HL-60 (cell line): ENCODE data around the gene RHBDL1.

ENCODE experiments used
- DNase-seq, 2 experiments: peaks; one replicate each; pipeline ENCODE4 v3.0.0-alpha.2; 2010 to 2020; ENCODE audit warnings: low read depth in 1 of 2, low spot score in 1 of 2
- H3K27ac ChIP-seq: fragments of 250-450 bp; sonication (Bioruptor Pico); replicated peaks from 2 replicates; pipeline ENCODE4 v1.5.1; 2020; ENCODE audit warnings: mild to moderate bottlenecking, moderate library complexity
- H3K27me3 ChIP-seq: fragments of 250-450 bp; sonication (Bioruptor Pico); 2 replicates; pipeline ENCODE4 v1.5.1; 2021; ENCODE audit warnings: mild to moderate bottlenecking, moderate library complexity; ENCODE audit not compliant: insufficient read depth, poor library complexity, severe bottlenecking
- H3K4me3 ChIP-seq: replicated peaks from 2 replicates; pipeline ENCODE4 v1.5.1; 2011; ENCODE audit warnings: mild to moderate bottlenecking, control low read depth, low read length; ENCODE audit not compliant: insufficient read depth
- GABPA ChIP-seq: IDR thresholded peaks from 2 replicates; pipeline ENCODE4 v1.6.1; 2012; ENCODE audit warnings: low read depth
- POLR2AphosphoS5 ChIP-seq: IDR thresholded peaks from 2 replicates; pipeline ENCODE4 v1.6.1; 2012; ENCODE audit warnings: low read depth
- SPI1 ChIP-seq: IDR thresholded peaks from 2 replicates; pipeline ENCODE4 v1.6.1; 2012; ENCODE audit warnings: low read depth, mild to moderate bottlenecking, borderline replicate concordance
- TF ChIP-seq, protein P1 (sequence below): IDR thresholded peaks from 2 replicates; pipeline ENCODE4 v1.6.1; 2012; ENCODE audit warnings: low read depth; ENCODE audit not compliant: insufficient replicate concordance
- TF ChIP-seq, protein P2 (sequence below): IDR thresholded peaks from one replicate; pipeline ENCODE4 v1.5.1; 2011; ENCODE audit warnings: low read length, control low read depth, inconsistent platforms; ENCODE audit not compliant: insufficient read depth

Gene RHBDL1

DNA sequence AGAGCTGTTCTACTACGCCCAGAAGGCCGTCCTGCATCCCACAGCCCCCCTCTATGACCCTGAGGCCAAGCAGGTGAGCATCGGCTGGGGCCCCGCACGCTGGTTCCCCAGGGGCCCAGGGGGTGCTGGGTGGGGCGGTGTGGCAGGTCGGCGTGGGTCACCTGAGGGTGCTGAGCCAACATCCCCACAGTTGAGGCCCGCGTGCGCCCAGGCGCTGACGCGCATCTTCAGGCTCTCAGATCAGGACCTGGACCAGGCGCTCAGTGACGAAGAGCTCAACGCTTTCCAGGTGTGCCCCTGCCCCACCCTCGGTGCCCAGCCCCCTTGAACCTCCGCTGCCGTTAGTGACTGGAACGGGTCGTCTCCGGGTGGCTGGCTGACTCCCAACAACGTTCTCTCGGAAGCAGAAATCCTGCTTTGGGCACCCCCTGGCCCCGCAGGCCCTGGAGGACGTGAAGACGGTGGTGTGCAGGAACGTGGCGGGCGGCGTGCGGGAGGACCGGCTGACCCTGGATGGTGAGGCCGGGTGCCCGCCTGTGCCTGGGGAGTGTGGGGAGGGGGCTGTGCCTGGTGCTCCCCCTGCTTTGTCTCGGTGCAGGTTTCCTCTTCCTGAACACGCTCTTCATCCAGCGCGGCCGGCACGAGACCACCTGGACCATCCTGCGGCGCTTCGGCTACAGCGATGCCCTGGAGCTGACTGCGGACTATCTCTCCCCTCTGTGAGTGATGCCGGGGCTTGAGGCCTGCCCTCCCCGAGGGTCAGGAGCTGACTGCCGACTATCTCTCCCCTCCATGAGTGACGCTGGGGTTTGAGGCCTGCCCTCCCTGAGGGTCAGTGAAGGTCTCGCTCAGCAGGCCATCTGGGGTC, 4.8 kb upstream of the RHBDL1 start:
- Histone ChIP-seq H3K4me3 (no peak overlapping the region), H3K27me3 (no peaks in the 10 kb centered on the region), H3K27ac (no peak overlapping the region)
- no peak for DNase-seq
- TF ChIP-seq POLR2AphosphoS5 = no peak
- TF ChIP-seq GABPA = no peak
- TF ChIP-seq, protein P1, sequence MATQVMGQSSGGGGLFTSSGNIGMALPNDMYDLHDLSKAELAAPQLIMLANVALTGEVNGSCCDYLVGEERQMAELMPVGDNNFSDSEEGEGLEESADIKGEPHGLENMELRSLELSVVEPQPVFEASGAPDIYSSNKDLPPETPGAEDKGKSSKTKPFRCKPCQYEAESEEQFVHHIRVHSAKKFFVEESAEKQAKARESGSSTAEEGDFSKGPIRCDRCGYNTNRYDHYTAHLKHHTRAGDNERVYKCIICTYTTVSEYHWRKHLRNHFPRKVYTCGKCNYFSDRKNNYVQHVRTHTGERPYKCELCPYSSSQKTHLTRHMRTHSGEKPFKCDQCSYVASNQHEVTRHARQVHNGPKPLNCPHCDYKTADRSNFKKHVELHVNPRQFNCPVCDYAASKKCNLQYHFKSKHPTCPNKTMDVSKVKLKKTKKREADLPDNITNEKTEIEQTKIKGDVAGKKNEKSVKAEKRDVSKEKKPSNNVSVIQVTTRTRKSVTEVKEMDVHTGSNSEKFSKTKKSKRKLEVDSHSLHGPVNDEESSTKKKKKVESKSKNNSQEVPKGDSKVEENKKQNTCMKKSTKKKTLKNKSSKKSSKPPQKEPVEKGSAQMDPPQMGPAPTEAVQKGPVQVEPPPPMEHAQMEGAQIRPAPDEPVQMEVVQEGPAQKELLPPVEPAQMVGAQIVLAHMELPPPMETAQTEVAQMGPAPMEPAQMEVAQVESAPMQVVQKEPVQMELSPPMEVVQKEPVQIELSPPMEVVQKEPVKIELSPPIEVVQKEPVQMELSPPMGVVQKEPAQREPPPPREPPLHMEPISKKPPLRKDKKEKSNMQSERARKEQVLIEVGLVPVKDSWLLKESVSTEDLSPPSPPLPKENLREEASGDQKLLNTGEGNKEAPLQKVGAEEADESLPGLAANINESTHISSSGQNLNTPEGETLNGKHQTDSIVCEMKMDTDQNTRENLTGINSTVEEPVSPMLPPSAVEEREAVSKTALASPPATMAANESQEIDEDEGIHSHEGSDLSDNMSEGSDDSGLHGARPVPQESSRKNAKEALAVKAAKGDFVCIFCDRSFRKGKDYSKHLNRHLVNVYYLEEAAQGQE = no peak
- TF ChIP-seq, protein P2, sequence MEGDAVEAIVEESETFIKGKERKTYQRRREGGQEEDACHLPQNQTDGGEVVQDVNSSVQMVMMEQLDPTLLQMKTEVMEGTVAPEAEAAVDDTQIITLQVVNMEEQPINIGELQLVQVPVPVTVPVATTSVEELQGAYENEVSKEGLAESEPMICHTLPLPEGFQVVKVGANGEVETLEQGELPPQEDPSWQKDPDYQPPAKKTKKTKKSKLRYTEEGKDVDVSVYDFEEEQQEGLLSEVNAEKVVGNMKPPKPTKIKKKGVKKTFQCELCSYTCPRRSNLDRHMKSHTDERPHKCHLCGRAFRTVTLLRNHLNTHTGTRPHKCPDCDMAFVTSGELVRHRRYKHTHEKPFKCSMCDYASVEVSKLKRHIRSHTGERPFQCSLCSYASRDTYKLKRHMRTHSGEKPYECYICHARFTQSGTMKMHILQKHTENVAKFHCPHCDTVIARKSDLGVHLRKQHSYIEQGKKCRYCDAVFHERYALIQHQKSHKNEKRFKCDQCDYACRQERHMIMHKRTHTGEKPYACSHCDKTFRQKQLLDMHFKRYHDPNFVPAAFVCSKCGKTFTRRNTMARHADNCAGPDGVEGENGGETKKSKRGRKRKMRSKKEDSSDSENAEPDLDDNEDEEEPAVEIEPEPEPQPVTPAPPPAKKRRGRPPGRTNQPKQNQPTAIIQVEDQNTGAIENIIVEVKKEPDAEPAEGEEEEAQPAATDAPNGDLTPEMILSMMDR = no peak
- no peak for TF ChIP-seq SPI1

DNA sequence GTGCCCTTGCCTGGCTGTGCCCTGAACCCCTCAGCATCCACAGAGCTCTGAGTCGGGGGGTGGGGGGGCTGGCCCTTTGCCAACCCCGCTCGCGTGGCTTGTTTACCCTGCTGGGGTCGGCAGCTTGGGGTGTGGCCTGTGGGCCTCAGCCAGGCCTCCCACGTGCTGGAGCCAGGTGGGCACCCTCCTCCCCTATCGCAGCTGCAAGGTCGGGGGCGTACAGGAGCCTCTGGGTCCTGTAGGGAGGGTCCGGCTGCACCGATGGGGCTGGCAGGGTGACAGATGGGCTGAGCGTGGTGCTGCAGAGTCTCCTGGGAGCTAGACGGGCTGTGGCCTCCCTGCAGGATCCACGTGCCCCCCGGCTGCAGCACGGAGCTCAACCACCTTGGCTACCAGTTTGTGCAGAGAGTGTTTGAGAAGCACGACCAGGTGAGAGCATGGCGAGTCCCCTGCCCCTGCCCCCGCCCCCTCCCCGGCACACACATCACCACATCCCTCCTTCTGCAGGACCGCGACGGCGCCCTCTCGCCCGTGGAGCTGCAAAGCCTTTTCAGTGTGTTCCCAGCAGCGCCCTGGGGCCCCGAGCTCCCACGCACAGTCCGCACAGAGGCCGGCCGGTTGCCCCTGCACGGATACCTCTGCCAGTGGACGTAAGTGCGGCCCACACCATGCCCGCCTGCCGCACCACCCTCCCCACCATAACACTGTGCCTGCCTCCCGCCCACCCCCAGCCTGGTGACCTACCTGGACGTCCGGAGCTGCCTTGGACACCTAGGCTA, 3.9 kb upstream of the RHBDL1 start:
- DNase-seq = no peak
- H3K4me3 ChIP-seq = no peak overlapping the region
- no peak for TF ChIP-seq SPI1
- TF ChIP-seq, protein P1 = no peak
- TF ChIP-seq, protein P2 = no peak
- H3K27me3 ChIP-seq = no peaks in the 10 kb centered on the region
- no peak overlapping the region for H3K27ac ChIP-seq

- Histone ChIP-seq H3K4me3 (no peak overlapping the region), H3K27me3 (no peaks in the 10 kb centered on the region), H3K27ac (no peak overlapping the region)
- no peak for DNase-seq
- TF ChIP-seq, protein P2 = no peak
- TF ChIP-seq, protein P1 = no peak
- TF ChIP-seq SPI1 = no peak
These were observed 3.1 kb upstream of the RHBDL1 start for GRCh38 chr16:672371-672770.
